ENCODE results near the gene PIGV.
"Not testable (repeated sequence)": the region's sequence is repeated elsewhere in the genome, so short reads cannot be mapped to it uniquely, and the experiment has no call there.

PIGV gene

GRCh38 chr1:26833432-26834405 lies 46.0 kb downstream of the PIGV start:
- no peak for DNase-seq

- DNase-seq = not testable (repeated sequence)
These were observed 49.9 kb downstream of the PIGV start for GRCh38 chr1:26837665-26838064.

GRCh38 chr1:26838474-26839338 lies 51.0 kb downstream of the PIGV start:
- no peak for DNase-seq

- no peak for DNase-seq
These were observed 51.6 kb downstream of the PIGV start for GRCh38 chr1:26839339-26839722.

GRCh38 chr1:26839779-26840178 lies 52.0 kb downstream of the PIGV start:
- no peak for DNase-seq

GRCh38 chr1:26844424-26845196 lies 56.9 kb downstream of the PIGV start:
- DNase-seq = no peak

- not testable (repeated sequence) for DNase-seq
These were observed 60.1 kb downstream of the PIGV start for GRCh38 chr1:26847826-26848225.
